Astrocyte of the spinal cord (primary cell): ENCODE measurements around the gene ANKRD2.

Experiments
- DNase-seq: peaks from one replicate; pipeline ENCODE4 v3.0.0; 2011; ENCODE audit warnings: low read depth, low spot score
- H3K4me3 ChIP-seq: 2 replicates; pipeline ENCODE4 v1.5.1; 2011; ENCODE audit warnings: low read depth, mild to moderate bottlenecking, low read length, moderate library complexity
- CTCF ChIP-seq: IDR thresholded peaks from 2 replicates; pipeline ENCODE4 v1.5.1; 2012; ENCODE audit warnings: low read depth, mild to moderate bottlenecking, low read length, inconsistent platforms
- in situ Hi-C: cut with HindIII; loops from 2 replicates; pipeline ENCODE4 v1.10.0; 2017; ENCODE audit warnings: low sequenced_read_pairs

ANKRD2 gene

GRCh38 chr10:97628228-97628627, 55.6 kb downstream of the ANKRD2 start:
- in situ Hi-C loops = no loop called here
- no peak for DNase-seq
- TF ChIP-seq CTCF = no peak
- H3K4me3 ChIP-seq = no peak overlapping the region

GRCh38 chr10:97629289-97629688, 56.7 kb downstream of the ANKRD2 start:
- H3K4me3 ChIP-seq = no peak overlapping the region
- in situ Hi-C loops = no loop called here
- TF ChIP-seq CTCF = no peak
- DNase-seq = no peak

- no peak for DNase-seq
- TF ChIP-seq CTCF = no peak
- in situ Hi-C loops = no loop called here
- H3K4me3 ChIP-seq = no peak overlapping the region
Measured at GRCh38 chr10:97631098-97631497, 58.5 kb downstream of the ANKRD2 start.

GRCh38 chr10:97632949-97633884, 60.6 kb downstream of the ANKRD2 start, which contains the start of gene MORN4:
Gene MORN4 (minus strand): TSS chr10:97633500. CDS start chr10:97619653, 13,847 bp downstream.
- in situ Hi-C loops = no loop called here
- H3K4me3 ChIP-seq = peak within 1 kb of the TSS; percentile 80
- no peak for TF ChIP-seq CTCF
- DNase-seq = peak; percentile 88
